HEK293 (cell line): ENCODE results near the gene ZNF236.

Experiments
- CTCF ChIP-seq: fragments of 450-650 bp; formaldehyde crosslinking; IDR thresholded peaks from 2 replicates; pipeline ENCODE4 v1.5.1; 2016; ENCODE audit warnings: missing biosample characterization, missing genetic modification characterization
- HOXC10 ChIP-seq: sonication (generic); formaldehyde crosslinking; IDR thresholded peaks from 2 replicates; pipeline ENCODE4 v1.8.1; 2023; ENCODE audit warnings: mild to moderate bottlenecking, missing genetic modification reagents
- ZBTB1 ChIP-seq: fragments of 450-650 bp; formaldehyde crosslinking; IDR thresholded peaks from 2 replicates; pipeline ENCODE4 v1.5.1; 2016; ENCODE audit warnings: missing biosample characterization, missing genetic modification characterization
- TF ChIP-seq, protein P1 (sequence below): fragments of 450-650 bp; formaldehyde crosslinking; IDR thresholded peaks from 2 replicates; pipeline ENCODE4 v1.5.1; 2017; ENCODE audit warnings: missing biosample characterization, mild to moderate bottlenecking, missing genetic modification characterization, moderate library complexity

DNA sequence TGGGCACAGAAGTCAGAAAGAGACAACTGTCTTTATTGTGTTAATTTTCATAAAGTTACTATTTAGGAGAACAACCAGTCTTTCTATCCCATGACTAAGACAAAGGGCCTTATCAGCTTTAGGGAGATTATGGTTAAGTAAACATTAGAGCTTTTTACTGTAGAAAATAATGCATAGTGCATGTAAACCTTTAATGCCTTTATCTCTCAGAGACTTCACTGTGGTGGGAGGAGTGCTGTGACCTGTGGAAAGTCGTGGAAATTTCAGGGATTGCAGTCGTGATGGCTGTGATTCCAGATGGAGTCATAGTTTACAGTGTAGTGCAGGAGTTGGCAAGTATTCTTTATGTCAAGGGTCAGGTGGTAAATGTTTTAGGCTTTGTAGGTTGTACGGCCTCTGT is 15.8 kb downstream of the ZNF236 start:
- TF ChIP-seq, protein P1, sequence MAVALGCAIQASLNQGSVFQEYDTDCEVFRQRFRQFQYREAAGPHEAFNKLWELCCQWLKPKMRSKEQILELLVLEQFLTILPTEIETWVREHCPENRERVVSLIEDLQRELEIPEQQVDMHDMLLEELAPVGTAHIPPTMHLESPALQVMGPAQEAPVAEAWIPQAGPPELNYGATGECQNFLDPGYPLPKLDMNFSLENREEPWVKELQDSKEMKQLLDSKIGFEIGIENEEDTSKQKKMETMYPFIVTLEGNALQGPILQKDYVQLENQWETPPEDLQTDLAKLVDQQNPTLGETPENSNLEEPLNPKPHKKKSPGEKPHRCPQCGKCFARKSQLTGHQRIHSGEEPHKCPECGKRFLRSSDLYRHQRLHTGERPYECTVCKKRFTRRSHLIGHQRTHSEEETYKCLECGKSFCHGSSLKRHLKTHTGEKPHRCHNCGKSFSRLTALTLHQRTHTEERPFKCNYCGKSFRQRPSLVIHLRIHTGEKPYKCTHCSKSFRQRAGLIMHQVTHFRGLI (tag by site-specific recombination): no peak
- TF ChIP-seq CTCF (tag by site-specific recombination): no peak
- no peak for TF ChIP-seq ZBTB1 (tag by site-specific recombination)
- TF ChIP-seq HOXC10 (CRISPR knock-in tag): no peak
